CD14-positive monocyte (primary cell): ENCODE results near the gene FAU. TPM values are rescaled to one million over a fixed set of nuclear protein-coding genes. Genes with fewer than 3 reads are reported as not detected.

ENCODE experiments used
- DNase-seq, 3 donors: peaks; one replicate each; pipeline ENCODE4 v3.0.0-alpha.2; 2011 to 2022
- H2AFZ ChIP-seq: 2 replicates; pipeline ENCODE4 v1.6.0; 2012; ENCODE audit warnings: mild to moderate bottlenecking, low read depth, low read length, inconsistent platforms; ENCODE audit not compliant: insufficient read depth, poor library complexity, severe bottlenecking
- H3K27ac ChIP-seq, 2 donors: 1 replicate in 1 of 2; 2 replicates in 1 of 2; pipeline ENCODE4 v1.5.1; 2012 to 2013; ENCODE audit warnings: low read length in 2 of 2, control low read depth in 1 of 2, inconsistent platforms in 1 of 2, low read depth in 1 of 2, mild to moderate bottlenecking in 1 of 2
- H3K27me3 ChIP-seq, 2 donors: one replicate each; pipeline versions ENCODE4 v1.6.0 to v1.6.1; 2011 to 2013; ENCODE audit warnings: low read length in 2 of 2; ENCODE audit not compliant: control insufficient read depth in 2 of 2, insufficient read depth in 2 of 2
- H3K36me3 ChIP-seq, 2 donors: replicated peaks in 1 of 2; 1 replicate in 1 of 2; 2 replicates in 1 of 2; pipeline versions ENCODE4 v1.5.1 to v1.6.1; 2012 to 2013; ENCODE audit warnings: low read length in 2 of 2, control low read depth in 1 of 2, inconsistent platforms in 1 of 2, mild to moderate bottlenecking in 1 of 2; ENCODE audit not compliant: insufficient read depth in 2 of 2, control insufficient read depth in 1 of 2
- H3K4me1 ChIP-seq, 2 donors: 1 replicate in 1 of 2; 2 replicates in 1 of 2; pipeline versions ENCODE4 v1.5.1 to v1.6.1; 2012 to 2013; ENCODE audit warnings: low read length in 2 of 2, control low read depth in 1 of 2, inconsistent platforms in 1 of 2, mild to moderate bottlenecking in 1 of 2, moderate library complexity in 1 of 2; ENCODE audit not compliant: insufficient read depth in 2 of 2, control insufficient read depth in 1 of 2
- H3K4me2 ChIP-seq: replicated peaks from 2 replicates; pipeline ENCODE3; 2012; ENCODE audit warnings: low read length, moderate library complexity, mild to moderate bottlenecking; ENCODE audit not compliant: poor library complexity, severe bottlenecking; ENCODE audit errors: extremely low read depth
- H3K4me3 ChIP-seq, 3 experiments: fragments of 200-600 bp in 1 of 3; sonication (generic) in 1 of 3; replicated peaks in 1 of 3; 1 replicate in 2 of 3; 2 replicates in 1 of 3; pipeline ENCODE4 v1.5.1; 2011 to 2013; ENCODE audit warnings: low read length in 3 of 3, mild to moderate bottlenecking in 3 of 3, control low read depth in 2 of 3, low read depth in 2 of 3, inconsistent platforms in 1 of 3, moderate library complexity in 1 of 3
- H3K79me2 ChIP-seq: 2 replicates; pipeline ENCODE4 v1.6.0; 2012; ENCODE audit warnings: mild to moderate bottlenecking, control low read depth, inconsistent platforms, low read length, moderate library complexity; ENCODE audit not compliant: insufficient read depth
- H3K9ac ChIP-seq: 2 replicates; pipeline ENCODE4 v1.6.0; 2017; ENCODE audit warnings: low read length, mild to moderate bottlenecking; ENCODE audit not compliant: insufficient read depth, poor library complexity, severe bottlenecking
- H3K9me3 ChIP-seq, 2 donors: replicated peaks in 1 of 2; 1 replicate in 1 of 2; 2 replicates in 1 of 2; pipeline versions ENCODE4 v1.5.1 to v1.6.1; 2012 to 2013; ENCODE audit warnings: low read length in 2 of 2, control low read depth in 1 of 2; ENCODE audit not compliant: control insufficient read depth in 1 of 2, insufficient read depth in 1 of 2
- H4K20me1 ChIP-seq: 2 replicates; pipeline ENCODE4 v1.6.0; 2012; ENCODE audit warnings: mild to moderate bottlenecking, low read length, control low read depth, moderate library complexity; ENCODE audit not compliant: insufficient read depth
- H3K27ac Mint-ChIP-seq, 7 donors: one replicate each; pipeline ENCODE4 v1.8.0; 2020; ENCODE audit warnings: mild to moderate bottlenecking in 7 of 7, mixed read lengths in 7 of 7, moderate library complexity in 6 of 7, inconsistent platforms in 2 of 7
- H3K27me3 Mint-ChIP-seq, 3 donors: one replicate each; pipeline ENCODE4 v1.8.0; 2021 to 2022; ENCODE audit warnings: low read depth in 3 of 3, mild to moderate bottlenecking in 3 of 3, mixed read lengths in 3 of 3, moderate library complexity in 3 of 3, inconsistent platforms in 1 of 3
- H3K36me3 Mint-ChIP-seq, 2 donors: one replicate each; pipeline ENCODE4 v1.8.0; 2020; ENCODE audit warnings: mixed read lengths in 2 of 2, inconsistent platforms in 1 of 2, mild to moderate bottlenecking in 1 of 2
- H3K4me1 Mint-ChIP-seq: one replicate; pipeline ENCODE4 v1.8.0; 2020; ENCODE audit warnings: mild to moderate bottlenecking, mixed read lengths
- H3K4me3 Mint-ChIP-seq, 2 donors: one replicate each; pipeline ENCODE4 v1.8.0; 2020; ENCODE audit warnings: mild to moderate bottlenecking in 2 of 2, mixed read lengths in 2 of 2, moderate library complexity in 1 of 2
- H3K9me3 Mint-ChIP-seq, 7 donors: one replicate each; pipeline ENCODE4 v1.8.0; 2020 to 2022; ENCODE audit warnings: mixed read lengths in 7 of 7, mild to moderate bottlenecking in 6 of 7, moderate library complexity in 6 of 7, inconsistent platforms in 2 of 7
- CTCF ChIP-seq: fragments of 200-600 bp; IDR thresholded peaks from one replicate; pipeline ENCODE4 v1.8.0; 2022; ENCODE audit warnings: antibody characterized with exemption, mild to moderate bottlenecking
- WGBS: methylation state at CpG from one replicate; pipeline ENCODE4 v1.1.5; 2013; ENCODE audit warnings: missing lambda C conversion rate; ENCODE audit not compliant: insufficient coverage; 5-methylcytosine and 5-hydroxymethylcytosine counted together
- intact Hi-C, 2 donors: fragments of 100-400 bp; cut with micrococcal nuclease; formaldehyde crosslinking; loops; one replicate each; pipeline versions ENCODE4 v1.15.0 to v1.15.1; 2023
- polyA plus RNA-seq, 3 donors: library from polyadenylated mRNA; depleted of rRNA in 1 of 3; unstranded in 2 of 3; stranded (reverse) in 1 of 3; fragments of 300-500 nt in 2 of 3; fragments of >200 nt in 1 of 3; fragmentation: Illumina TruSeq in 2 of 3; gene quantifications; 1 replicate in 2 of 3; 2 replicates in 1 of 3; pipeline ENCODE4 v1.2.3, GENCODE V29; 2012 to 2021

Gene FAU
- polyA plus RNA-seq, 3 donors: 668 to 818 (median 799) TPM

GRCh38 chr11:65134240-65134951, 12.5 kb upstream of the FAU start, which contains the start of gene SYVN1:
SYVN1 (minus strand) TSS chr11:65134519; CDS start chr11:65133601, 918 bp downstream.
- peaks cover 30 to 31% of the 10 kb centered on the region in 2 donors for H3K4me1 ChIP-seq
- peaks cover 30 to 34% of the 10 kb centered on the region in 2 donors for H3K36me3 ChIP-seq
- Mint-ChIP-seq H3K36me3 (peaks cover 26 to 46% of the 10 kb centered on the region in 2 donors), H3K4me1 (peaks cover 29% of the 10 kb centered on the region), H3K4me3 (peak within 1 kb of the TSS; percentile 92 to 99), H3K9me3 (no peaks in the 10 kb centered on the region), H3K27me3 (peaks cover 0 to 2% (median 2%) of the 10 kb centered on the region in 3 donors), H3K27ac (peak within 1 kb of the TSS; percentile 99 to 100 (median 99))
- peak; percentile 84 to 89 (median 88) for DNase-seq
- H3K9me3 ChIP-seq: no peaks in the 10 kb centered on the region
- peak within 1 kb of the TSS; percentile 99 for H3K9ac ChIP-seq
- peak within 1 kb of the TSS; percentile 51 to 98 (median 92) for H3K4me3 ChIP-seq
- intact Hi-C loops: loop anchor here in 1 of 2 donors (2.0 kb wide), 2 partner anchors 16 to 18 kb away; partner anchors contain the start of gene ZNHIT2
- no peak for TF ChIP-seq CTCF
- peak within 1 kb of the TSS; percentile 84 for H2AFZ ChIP-seq
- H3K27ac ChIP-seq: peak within 1 kb of the TSS; percentile 99 to 100
- WGBS: under 1% methylated on average over 40 of the region's 60 CpGs
- peaks cover 31% of the 10 kb centered on the region for H4K20me1 ChIP-seq
- peak within 1 kb of the TSS; percentile 95 for H3K4me2 ChIP-seq
- H3K79me2 ChIP-seq: peaks cover 38% of the 10 kb centered on the region
- H3K27me3 ChIP-seq: no peaks in the 10 kb centered on the region

GRCh38 chr11:65133724-65134123, 11.8 kb upstream of the FAU start:
- TF ChIP-seq CTCF: no peak
- Histone ChIP-seq H3K4me3 (peak overlapping the region; percentile 51 to 98 (median 92)), H4K20me1 (peaks cover 35% of the 10 kb centered on the region), H3K4me2 (peak overlapping the region; percentile 95), H2AFZ (peak overlapping the region; percentile 84), H3K36me3 (peaks cover 35 to 40% of the 10 kb centered on the region in 2 donors), H3K79me2 (peaks cover 38% of the 10 kb centered on the region), H3K9me3 (no peaks in the 10 kb centered on the region), H3K27me3 (no peaks in the 10 kb centered on the region), H3K27ac (peak overlapping the region; percentile 99 to 100), H3K4me1 (peaks cover 30 to 31% of the 10 kb centered on the region in 2 donors), H3K9ac (peak overlapping the region; percentile 99)
- peak overlapping the region; percentile 99 to 100 (median 99) for H3K27ac Mint-ChIP-seq
- H3K27me3 Mint-ChIP-seq: peaks cover 0 to 2% (median 2%) of the 10 kb centered on the region in 3 donors
- peaks cover 29% of the 10 kb centered on the region for H3K4me1 Mint-ChIP-seq
- no peak for DNase-seq
- intact Hi-C loops: loop anchor here in 1 of 2 donors (2.0 kb wide), 2 partner anchors 17 kb away; partner anchors contain the start of gene ZNHIT2
- H3K36me3 Mint-ChIP-seq: peaks cover 30 to 51% of the 10 kb centered on the region in 2 donors
- WGBS: 1% methylated on average over 16 of the region's 20 CpGs
- peak overlapping the region; percentile 92 to 99 for H3K4me3 Mint-ChIP-seq
- H3K9me3 Mint-ChIP-seq: no peaks in the 10 kb centered on the region
